ENCODE results near the gene SMTN. TPM values are rescaled to one million over a fixed set of nuclear protein-coding genes. Genes with fewer than 3 reads are reported as not detected.

Gene SMTN
- polyA plus RNA-seq, 1 of the 3 experiments (the other 2 are of a cell fraction): 30.4 TPM

DNA sequence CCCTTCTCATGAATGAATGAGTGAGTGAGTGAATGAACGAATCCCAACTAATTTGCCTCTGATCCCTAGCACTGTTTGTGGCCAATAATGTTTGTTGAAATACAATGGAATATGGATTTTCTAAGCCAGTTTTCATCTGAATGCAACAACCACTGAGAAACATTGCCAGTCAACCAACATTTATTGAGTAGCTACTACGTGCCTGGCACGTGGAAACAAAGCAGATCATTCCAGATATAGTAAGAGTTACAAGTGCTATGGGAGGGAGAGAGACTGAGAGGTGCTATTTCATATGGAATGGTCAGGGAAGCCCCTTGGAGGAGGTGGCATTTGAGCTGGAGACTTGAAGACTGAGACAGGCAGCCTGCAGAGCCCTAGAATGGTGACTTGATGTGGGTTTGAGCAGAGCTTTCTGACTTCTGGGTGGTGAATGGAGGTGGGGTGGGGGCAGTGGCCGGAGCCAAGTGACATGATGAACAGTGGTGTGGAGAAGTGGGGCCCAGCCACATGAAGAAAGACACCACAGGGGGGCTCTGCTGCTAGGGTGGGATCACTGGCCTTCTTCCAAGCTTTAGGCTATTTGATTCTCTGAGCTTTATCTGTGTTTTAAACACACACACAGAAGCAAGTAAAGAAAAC lies 35.1 kb upstream of the SMTN start:
- no peak for DNase-seq
- H4K20me1 ChIP-seq (ENCODE audit: insufficient read depth): no peaks in the 10 kb centered on the region
- ChIA-PET CTCF (interaction anchor here (0.9 to 2.8 kb wide), 5 partner anchors 10 to 283 kb away, joined by 3 to 10 read pairs (median 3); partner anchors contain the start of gene SMTN), POLR2A (interaction anchor here (0.7 to 1.2 kb wide), 2 partner anchors 35 to 39 kb away, joined by 3 read pairs; partner anchors contain the start of gene SMTN)
- H3K9me2 ChIP-seq: no peaks in the 10 kb centered on the region
- no peak for TF ChIP-seq GABPA (IDR thresholded peaks at IDR 0.05; ENCODE audit: low read depth)
- TF ChIP-seq, protein P1, sequence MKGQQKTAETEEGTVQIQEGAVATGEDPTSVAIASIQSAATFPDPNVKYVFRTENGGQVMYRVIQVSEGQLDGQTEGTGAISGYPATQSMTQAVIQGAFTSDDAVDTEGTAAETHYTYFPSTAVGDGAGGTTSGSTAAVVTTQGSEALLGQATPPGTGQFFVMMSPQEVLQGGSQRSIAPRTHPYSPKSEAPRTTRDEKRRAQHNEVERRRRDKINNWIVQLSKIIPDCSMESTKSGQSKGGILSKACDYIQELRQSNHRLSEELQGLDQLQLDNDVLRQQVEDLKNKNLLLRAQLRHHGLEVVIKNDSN (IDR thresholded peaks at IDR 0.05; ENCODE audit: borderline replicate concordance, low read depth): no peak
- H2AFZ ChIP-seq (ENCODE audit: low read depth): no peak overlapping the region
- H3K4me1 ChIP-seq (ENCODE audit: control insufficient read depth in 1 of 2, insufficient read depth in 2 of 2, low read depth in 1 of 2, low read length in 1 of 2): no peaks in the 10 kb centered on the region; a peak in 1 of 4 replicates
- H3K4me3 ChIP-seq (ENCODE audit: low read depth in 2 of 2, low read length in 1 of 2): no peak overlapping the region
- no peak overlapping the region for H3K27ac ChIP-seq (ENCODE audit: low read depth in 2 of 2, low read length in 1 of 2)
- WGBS (ENCODE audit: low lambda C conversion rate): 59% methylated on average over 4 of the region's 4 CpGs
- H3K9ac ChIP-seq: no peak overlapping the region
- H3K4me2 ChIP-seq: no peak overlapping the region
- H3F3A ChIP-seq (replicated peaks; ENCODE audit: insufficient read depth): no peaks in the 10 kb centered on the region
- no peaks in the 10 kb centered on the region for H3K79me2 ChIP-seq (ENCODE audit: insufficient read depth)
- no peaks in the 10 kb centered on the region for H3K36me3 ChIP-seq (replicated peaks in 1 of 2; ENCODE audit: control insufficient read depth in 1 of 2, insufficient read depth in 2 of 2, low read length in 1 of 2)
- H3K27me3 ChIP-seq (ENCODE audit: insufficient read depth): no peaks in the 10 kb centered on the region
- no peaks in the 10 kb centered on the region for H3K9me3 ChIP-seq

DNA sequence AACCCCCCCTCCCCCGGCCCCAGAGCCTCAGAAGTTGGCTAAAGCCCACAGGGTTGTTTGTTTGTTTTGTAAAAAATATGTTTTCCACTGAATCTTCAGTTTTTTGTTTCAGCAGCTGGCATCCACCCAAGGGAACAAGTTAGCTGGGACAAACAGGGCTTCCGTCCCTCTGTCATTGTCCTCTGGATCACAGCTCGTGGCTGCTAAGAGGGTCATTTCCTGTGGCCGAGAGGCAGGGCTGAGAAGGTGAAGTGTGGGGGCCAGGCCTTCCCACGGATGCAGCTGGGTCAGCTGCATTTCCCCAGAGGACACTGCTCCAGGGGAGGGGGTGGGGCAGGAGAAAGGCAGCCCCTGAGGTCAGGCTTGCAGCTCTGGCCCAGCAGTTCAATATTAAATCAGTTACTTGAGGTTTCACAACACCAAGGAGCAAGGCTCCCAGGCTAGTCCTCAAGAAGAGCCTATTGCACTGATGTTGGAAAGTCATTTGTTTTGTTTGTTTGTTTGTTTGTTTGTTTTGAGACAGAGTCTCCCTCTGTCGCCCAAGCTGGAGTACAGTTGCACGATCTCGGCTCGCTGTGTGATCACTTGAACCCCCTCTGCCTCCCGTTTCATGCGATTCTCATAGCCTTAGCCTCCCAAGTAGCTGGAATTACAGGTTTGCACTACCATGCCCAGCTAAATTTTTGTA lies 34.4 kb upstream of the SMTN start:
- H3K9ac ChIP-seq: no peak overlapping the region
- H3K36me3 ChIP-seq (replicated peaks in 1 of 2; ENCODE audit: control insufficient read depth in 1 of 2, insufficient read depth in 2 of 2, low read length in 1 of 2): no peaks in the 10 kb centered on the region
- no peak overlapping the region for H3K4me2 ChIP-seq
- no peak overlapping the region for H3K27ac ChIP-seq (ENCODE audit: low read depth in 2 of 2, low read length in 1 of 2)
- H3K9me3 ChIP-seq: no peaks in the 10 kb centered on the region
- WGBS (ENCODE audit: low lambda C conversion rate): 82% methylated on average over 11 of the region's 11 CpGs
- H3K4me1 ChIP-seq (ENCODE audit: control insufficient read depth in 1 of 2, insufficient read depth in 2 of 2, low read depth in 1 of 2, low read length in 1 of 2): no peaks in the 10 kb centered on the region; a peak in 1 of 4 replicates
- TF ChIP-seq EZH2phosphoT487 (IDR thresholded peaks at IDR 0.05; ENCODE audit: borderline replicate concordance, low read depth): no peak
- TF ChIP-seq JUND (IDR thresholded peaks at IDR 0.05): no peak
- TF ChIP-seq CHD2 (IDR thresholded peaks at IDR 0.05; ENCODE audit: low read length, partially characterized antibody): no peak
- TF ChIP-seq GABPA (IDR thresholded peaks at IDR 0.05; ENCODE audit: low read depth): no peak
- no peak for TF ChIP-seq MEF2A (IDR thresholded peaks at IDR 0.05; ENCODE audit: borderline replicate concordance, low read depth)
- TF ChIP-seq, protein P2, sequence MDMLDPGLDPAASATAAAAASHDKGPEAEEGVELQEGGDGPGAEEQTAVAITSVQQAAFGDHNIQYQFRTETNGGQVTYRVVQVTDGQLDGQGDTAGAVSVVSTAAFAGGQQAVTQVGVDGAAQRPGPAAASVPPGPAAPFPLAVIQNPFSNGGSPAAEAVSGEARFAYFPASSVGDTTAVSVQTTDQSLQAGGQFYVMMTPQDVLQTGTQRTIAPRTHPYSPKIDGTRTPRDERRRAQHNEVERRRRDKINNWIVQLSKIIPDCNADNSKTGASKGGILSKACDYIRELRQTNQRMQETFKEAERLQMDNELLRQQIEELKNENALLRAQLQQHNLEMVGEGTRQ (IDR thresholded peaks at IDR 0.05; ENCODE audit: borderline replicate concordance, low read depth, low read length): no peak
- no peak for TF ChIP-seq TEAD4 (IDR thresholded peaks at IDR 0.05; ENCODE audit: borderline replicate concordance, insufficient read depth)
- no peak for TF ChIP-seq TAF1 (IDR thresholded peaks at IDR 0.05; ENCODE audit: borderline replicate concordance, low read depth, low read length)
- TF ChIP-seq RAD21 (IDR thresholded peaks at IDR 0.05; ENCODE audit: low read length): no peak
- TF ChIP-seq, protein P3, sequence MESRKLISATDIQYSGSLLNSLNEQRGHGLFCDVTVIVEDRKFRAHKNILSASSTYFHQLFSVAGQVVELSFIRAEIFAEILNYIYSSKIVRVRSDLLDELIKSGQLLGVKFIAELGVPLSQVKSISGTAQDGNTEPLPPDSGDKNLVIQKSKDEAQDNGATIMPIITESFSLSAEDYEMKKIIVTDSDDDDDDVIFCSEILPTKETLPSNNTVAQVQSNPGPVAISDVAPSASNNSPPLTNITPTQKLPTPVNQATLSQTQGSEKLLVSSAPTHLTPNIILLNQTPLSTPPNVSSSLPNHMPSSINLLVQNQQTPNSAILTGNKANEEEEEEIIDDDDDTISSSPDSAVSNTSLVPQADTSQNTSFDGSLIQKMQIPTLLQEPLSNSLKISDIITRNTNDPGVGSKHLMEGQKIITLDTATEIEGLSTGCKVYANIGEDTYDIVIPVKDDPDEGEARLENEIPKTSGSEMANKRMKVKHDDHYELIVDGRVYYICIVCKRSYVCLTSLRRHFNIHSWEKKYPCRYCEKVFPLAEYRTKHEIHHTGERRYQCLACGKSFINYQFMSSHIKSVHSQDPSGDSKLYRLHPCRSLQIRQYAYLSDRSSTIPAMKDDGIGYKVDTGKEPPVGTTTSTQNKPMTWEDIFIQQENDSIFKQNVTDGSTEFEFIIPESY (IDR thresholded peaks at IDR 0.05; ENCODE audit: borderline replicate concordance, low read depth): no peak
- TF ChIP-seq, protein P4, sequence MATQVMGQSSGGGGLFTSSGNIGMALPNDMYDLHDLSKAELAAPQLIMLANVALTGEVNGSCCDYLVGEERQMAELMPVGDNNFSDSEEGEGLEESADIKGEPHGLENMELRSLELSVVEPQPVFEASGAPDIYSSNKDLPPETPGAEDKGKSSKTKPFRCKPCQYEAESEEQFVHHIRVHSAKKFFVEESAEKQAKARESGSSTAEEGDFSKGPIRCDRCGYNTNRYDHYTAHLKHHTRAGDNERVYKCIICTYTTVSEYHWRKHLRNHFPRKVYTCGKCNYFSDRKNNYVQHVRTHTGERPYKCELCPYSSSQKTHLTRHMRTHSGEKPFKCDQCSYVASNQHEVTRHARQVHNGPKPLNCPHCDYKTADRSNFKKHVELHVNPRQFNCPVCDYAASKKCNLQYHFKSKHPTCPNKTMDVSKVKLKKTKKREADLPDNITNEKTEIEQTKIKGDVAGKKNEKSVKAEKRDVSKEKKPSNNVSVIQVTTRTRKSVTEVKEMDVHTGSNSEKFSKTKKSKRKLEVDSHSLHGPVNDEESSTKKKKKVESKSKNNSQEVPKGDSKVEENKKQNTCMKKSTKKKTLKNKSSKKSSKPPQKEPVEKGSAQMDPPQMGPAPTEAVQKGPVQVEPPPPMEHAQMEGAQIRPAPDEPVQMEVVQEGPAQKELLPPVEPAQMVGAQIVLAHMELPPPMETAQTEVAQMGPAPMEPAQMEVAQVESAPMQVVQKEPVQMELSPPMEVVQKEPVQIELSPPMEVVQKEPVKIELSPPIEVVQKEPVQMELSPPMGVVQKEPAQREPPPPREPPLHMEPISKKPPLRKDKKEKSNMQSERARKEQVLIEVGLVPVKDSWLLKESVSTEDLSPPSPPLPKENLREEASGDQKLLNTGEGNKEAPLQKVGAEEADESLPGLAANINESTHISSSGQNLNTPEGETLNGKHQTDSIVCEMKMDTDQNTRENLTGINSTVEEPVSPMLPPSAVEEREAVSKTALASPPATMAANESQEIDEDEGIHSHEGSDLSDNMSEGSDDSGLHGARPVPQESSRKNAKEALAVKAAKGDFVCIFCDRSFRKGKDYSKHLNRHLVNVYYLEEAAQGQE (IDR thresholded peaks at IDR 0.05; ENCODE audit: low read depth, low read length): no peak
- TF ChIP-seq, protein P5, sequence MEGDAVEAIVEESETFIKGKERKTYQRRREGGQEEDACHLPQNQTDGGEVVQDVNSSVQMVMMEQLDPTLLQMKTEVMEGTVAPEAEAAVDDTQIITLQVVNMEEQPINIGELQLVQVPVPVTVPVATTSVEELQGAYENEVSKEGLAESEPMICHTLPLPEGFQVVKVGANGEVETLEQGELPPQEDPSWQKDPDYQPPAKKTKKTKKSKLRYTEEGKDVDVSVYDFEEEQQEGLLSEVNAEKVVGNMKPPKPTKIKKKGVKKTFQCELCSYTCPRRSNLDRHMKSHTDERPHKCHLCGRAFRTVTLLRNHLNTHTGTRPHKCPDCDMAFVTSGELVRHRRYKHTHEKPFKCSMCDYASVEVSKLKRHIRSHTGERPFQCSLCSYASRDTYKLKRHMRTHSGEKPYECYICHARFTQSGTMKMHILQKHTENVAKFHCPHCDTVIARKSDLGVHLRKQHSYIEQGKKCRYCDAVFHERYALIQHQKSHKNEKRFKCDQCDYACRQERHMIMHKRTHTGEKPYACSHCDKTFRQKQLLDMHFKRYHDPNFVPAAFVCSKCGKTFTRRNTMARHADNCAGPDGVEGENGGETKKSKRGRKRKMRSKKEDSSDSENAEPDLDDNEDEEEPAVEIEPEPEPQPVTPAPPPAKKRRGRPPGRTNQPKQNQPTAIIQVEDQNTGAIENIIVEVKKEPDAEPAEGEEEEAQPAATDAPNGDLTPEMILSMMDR (IDR thresholded peaks at IDR 0.05): no peak
- TF ChIP-seq ELF1 (IDR thresholded peaks at IDR 0.05): no peak
- TF ChIP-seq FOXM1 (IDR thresholded peaks at IDR 0.05; ENCODE audit: low read depth): no peak
- peak; percentile 31 for DNase-seq
- H3K79me2 ChIP-seq (ENCODE audit: insufficient read depth): no peaks in the 10 kb centered on the region
- H3K4me3 ChIP-seq (ENCODE audit: low read depth in 2 of 2, low read length in 1 of 2): no peak overlapping the region
- no peaks in the 10 kb centered on the region for H3K27me3 ChIP-seq (ENCODE audit: insufficient read depth)
- no peaks in the 10 kb centered on the region for H4K20me1 ChIP-seq (ENCODE audit: insufficient read depth)
- no peaks in the 10 kb centered on the region for H3F3A ChIP-seq (replicated peaks; ENCODE audit: insufficient read depth)
- no peak overlapping the region for H2AFZ ChIP-seq (ENCODE audit: low read depth)
- no peaks in the 10 kb centered on the region for H3K9me2 ChIP-seq
- ChIA-PET POLR2A (interaction anchor here (0.7 to 1.2 kb wide), 2 partner anchors 34 to 39 kb away, joined by 3 read pairs; partner anchors contain the start of gene SMTN), CTCF (interaction anchor here (0.9 to 2.8 kb wide), 5 partner anchors 10 to 283 kb away, joined by 3 to 10 read pairs (median 3); partner anchors contain the start of gene SMTN)

All from SK-N-SH (cell line).